GM12801 (cell line): ENCODE data around the gene RXRA.

Experiments used
- CTCF ChIP-seq: IDR thresholded peaks from one replicate; pipeline ENCODE4 v1.5.1; 2011; ENCODE audit warnings: control low read depth; ENCODE audit not compliant: insufficient read length; ENCODE audit errors: extremely low read depth

RXRA gene

GRCh38 chr9:134346151-134346550 lies 19.9 kb downstream of the RXRA start:
- TF ChIP-seq CTCF = no peak

DNA sequence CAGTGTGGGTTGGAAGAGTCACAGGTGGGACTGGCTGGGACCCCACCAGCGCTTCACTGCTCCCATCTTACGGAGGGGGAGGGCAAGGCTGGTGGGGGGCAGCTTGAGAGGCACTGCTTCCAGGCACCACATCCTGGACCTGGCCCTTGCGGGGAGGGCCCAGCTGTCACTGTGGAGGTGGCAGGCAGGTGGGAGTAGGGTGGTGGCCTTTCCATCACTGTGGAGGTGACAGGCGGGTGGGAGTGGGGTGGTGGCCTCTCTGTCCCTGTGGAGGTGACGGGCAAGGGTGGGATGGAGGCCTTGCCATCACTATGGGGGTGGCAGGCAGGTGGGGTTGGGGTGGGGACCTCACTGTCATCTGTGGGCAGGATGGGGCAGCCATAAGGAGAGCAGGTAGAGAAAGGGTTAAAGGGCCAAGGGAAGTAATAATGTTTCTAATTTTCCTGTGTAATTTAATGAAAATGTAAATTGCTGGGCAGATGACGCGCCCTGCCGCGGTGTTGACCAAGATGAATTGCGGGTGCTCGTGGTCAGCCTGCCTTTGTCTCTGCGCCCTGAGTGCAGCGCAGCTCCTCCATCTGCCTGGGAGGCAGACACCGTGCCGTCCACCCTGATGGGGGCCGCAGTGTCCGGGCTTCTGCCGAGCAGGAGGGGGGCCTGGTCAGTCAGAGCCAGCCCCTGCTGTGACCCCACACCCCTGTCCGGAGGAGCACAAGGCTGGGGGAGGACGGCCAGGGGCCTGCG lies 20.8 kb downstream of the RXRA start:
- no peak for TF ChIP-seq CTCF

DNA sequence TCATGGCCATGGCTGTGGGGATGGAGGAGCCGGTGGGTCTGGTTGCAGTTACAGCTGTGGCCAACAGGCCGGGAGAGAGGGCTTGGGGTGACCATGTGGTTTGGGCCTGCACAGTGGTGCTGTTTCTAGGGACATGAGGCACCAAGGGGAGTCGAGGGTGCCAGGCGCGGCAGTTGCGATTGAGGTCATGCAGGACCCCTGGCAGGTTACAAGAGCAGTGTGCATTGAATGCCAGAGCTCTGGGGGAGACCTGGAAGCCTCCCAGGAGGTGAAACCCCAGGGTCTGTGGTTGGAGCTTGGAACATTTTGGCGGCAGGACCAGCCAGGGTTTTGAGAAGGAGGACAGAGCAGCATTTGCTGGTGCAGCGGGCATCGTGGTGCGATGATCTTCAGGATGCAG lies 21.7 kb downstream of the RXRA start:
- TF ChIP-seq CTCF = no peak

DNA sequence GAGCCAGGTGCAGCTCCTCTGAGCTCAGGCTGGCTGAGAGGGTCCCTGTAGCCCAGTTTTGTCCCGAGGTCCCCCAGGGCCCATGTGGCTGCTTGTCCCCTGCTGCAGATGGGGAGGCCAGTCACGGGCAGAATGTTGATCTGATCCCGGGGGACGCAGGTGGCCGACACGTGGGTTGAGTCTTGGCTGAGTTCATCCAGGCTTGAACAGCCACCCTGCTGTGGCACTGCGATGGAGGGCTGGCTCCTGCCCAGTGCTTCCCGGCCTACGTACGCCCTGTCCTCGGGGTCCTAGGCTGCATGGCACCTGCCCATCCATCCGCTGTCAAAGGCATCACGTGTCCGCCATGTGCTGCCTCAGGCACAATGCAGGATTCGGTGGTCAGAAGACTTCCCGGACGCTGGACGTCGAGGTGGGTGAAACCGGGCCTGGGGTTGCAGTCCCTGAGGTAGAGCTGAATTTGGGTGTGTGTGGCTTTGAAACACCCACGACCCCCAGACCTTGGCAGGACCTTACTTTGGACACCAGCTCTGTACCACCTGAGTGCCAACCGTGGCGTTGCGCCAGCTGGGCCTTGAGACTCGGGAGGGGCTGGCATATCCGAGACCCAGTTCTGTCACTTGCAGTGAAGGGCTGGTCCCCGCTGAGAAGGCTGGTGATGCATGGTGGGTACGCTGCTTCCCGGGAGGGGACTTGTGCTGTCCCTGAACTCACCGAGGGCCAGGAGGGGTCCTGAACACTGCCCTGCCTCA lies 22.3 kb downstream of the RXRA start:
- TF ChIP-seq CTCF = no peak

DNA sequence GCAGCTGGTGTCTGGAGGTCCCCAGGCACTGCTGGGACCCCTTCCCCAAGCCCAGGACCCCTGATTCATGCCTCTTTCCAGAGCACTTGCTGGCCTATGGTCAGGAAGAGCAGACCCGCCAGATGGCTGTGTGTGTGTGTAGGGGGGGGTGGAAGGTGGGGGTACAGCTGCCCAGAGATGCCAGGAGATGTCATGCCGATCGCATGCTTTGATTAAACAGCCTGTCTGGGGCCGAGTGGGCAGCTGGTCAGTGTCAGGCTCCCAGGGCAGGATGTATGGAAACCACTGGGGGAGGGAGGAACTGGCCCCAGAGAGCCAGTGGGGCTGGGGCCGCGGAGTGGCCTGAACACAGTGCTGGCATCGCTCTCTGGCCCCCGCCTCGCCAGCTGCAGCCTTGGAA lies 23.7 kb downstream of the RXRA start:
- TF ChIP-seq CTCF = no peak

DNA sequence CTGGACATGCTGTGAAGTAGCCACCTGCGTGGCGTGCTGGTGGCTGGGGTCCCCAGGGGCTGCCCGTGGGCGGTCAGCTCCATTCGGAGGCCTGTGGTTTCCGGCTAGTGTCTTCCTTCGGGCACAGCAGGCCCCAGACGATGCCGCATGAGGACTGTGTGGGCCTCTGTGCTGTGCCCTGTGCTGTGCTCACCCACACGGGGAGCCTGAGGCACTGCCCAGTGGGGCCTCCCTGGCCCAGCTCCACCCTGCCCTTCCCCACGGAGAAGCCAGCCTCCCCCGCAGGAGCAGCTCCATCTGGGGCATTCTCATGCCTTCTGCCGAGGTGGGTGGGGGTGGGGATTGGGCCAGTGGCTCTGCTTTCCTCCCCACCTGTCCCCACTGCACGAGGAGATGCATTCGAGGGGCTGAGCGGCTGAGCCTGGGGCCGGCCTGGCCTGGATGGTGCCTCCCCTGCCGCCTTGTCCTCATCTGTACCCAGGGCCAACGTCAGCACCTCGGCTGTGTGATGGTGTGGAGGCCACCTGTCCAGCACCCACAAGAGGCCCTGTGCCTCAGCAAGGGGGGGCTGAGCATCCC lies 24.2 kb downstream of the RXRA start:
- no peak for TF ChIP-seq CTCF

- no peak for TF ChIP-seq CTCF
These were observed 25.4 kb downstream of the RXRA start for GRCh38 chr9:134351606-134352176.
